ENCODE data around the gene KCNJ10. TPM values are rescaled to one million over a fixed set of nuclear protein-coding genes. Genes with fewer than 3 reads are reported as not detected.

The KCNJ10 gene
- total RNA-seq, 1 experiment from 2014 or later: 0.68 TPM

DNA sequence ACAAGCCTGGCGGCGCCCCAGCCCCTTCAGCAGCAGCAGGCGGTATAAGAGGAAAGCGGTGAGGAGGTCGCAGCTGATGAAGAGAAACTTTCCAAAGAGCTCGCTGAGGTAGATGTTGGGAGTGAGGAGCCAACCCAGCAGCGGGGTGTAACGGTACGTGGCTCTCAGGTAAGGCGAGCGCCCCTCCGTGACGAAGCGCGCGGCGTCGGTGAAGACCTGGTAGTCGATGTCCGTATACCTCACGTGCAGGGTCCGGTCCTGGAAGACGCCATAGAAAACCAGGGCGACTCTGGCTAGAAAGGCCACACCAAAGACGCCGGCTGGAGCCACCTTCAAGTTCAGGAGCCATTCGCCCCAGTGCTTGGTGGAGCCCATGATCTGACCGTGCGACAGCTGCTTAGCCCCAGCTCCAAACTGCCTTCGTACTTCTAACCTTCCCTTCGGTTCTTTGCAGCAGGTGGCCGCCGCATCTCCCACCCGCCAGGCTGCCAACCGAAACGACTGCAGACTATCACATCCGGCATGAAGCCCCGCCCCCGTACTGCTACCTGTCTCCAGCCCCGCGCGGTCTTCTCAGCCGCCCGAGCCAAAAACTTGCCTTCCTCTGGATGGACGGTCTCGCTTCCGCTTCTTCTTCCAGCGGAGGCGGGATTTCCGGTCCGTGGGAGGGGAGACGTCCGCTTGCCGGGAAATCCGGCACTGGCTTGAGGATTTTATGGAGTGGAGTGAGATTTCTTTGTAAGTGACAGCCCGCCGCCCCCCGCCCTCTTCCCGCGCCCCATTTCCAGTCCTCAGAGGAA lies 38.4 kb downstream of the KCNJ10 start, which contains the start of gene PIGM:
Gene PIGM, minus strand, starts transcription at position 626 of the 800 bp plus-strand sequence. Its CDS starts 251 bp downstream, at position 375.
- Histone ChIP-seq H3K4me3 (ENCODE audit: low read depth, low read length) (peak within 1 kb of the TSS; percentile 96), H3K27me3 (replicated peaks; ENCODE audit: control insufficient read depth, insufficient read depth, low read length) (no peaks in the 10 kb centered on the region), H3K36me3 (ENCODE audit: control insufficient read depth, insufficient read depth, low read length) (no peaks in the 10 kb centered on the region), H3K4me1 (peaks cover 6% of the 10 kb centered on the region), H3K9me3 (no peaks in the 10 kb centered on the region)
- Mint-ChIP-seq H3K4me1 (ENCODE audit: low read depth, unreplicated experiment) (peaks cover 15% of the 10 kb centered on the region), H3K36me3 (ENCODE audit: insufficient read depth, unreplicated experiment) (no peaks in the 10 kb centered on the region), H3K9me3 (ENCODE audit: unreplicated experiment) (no peaks in the 10 kb centered on the region), H3K4me3 (ENCODE audit: unreplicated experiment) (peak within 1 kb of the TSS; percentile 80), H3K27me3 (ENCODE audit: insufficient read depth, unreplicated experiment) (peaks cover 4% of the 10 kb centered on the region), H3K27ac (ENCODE audit: unreplicated experiment) (peak within 1 kb of the TSS; percentile 71)
- ChIA-PET CTCF (interaction anchor here (0.6 to 1.6 kb wide), 8 partner anchors 9 to 233 kb away, joined by 3 to 5 read pairs (median 4); no protein-coding TSS in a partner anchor), POLR2A (interaction anchor here (0.6 to 1.2 kb wide), 2 partner anchors 223 to 251 kb away, joined by 3 read pairs; partner anchors contain the start of gene DUSP23)
- TSS peak; percentile 66 for BruUV-seq (replicated peaks)
- peak; percentile 95 to 96 for DNase-seq
- intact Hi-C loops (cut with micrococcal nuclease; ENCODE audit: unreplicated experiment): loop anchor here (1.0 to 5.0 kb wide), 3 partner anchors 23 to 251 kb away; partner anchors contain the start of gene DUSP23
- TF ChIP-seq, protein P1, sequence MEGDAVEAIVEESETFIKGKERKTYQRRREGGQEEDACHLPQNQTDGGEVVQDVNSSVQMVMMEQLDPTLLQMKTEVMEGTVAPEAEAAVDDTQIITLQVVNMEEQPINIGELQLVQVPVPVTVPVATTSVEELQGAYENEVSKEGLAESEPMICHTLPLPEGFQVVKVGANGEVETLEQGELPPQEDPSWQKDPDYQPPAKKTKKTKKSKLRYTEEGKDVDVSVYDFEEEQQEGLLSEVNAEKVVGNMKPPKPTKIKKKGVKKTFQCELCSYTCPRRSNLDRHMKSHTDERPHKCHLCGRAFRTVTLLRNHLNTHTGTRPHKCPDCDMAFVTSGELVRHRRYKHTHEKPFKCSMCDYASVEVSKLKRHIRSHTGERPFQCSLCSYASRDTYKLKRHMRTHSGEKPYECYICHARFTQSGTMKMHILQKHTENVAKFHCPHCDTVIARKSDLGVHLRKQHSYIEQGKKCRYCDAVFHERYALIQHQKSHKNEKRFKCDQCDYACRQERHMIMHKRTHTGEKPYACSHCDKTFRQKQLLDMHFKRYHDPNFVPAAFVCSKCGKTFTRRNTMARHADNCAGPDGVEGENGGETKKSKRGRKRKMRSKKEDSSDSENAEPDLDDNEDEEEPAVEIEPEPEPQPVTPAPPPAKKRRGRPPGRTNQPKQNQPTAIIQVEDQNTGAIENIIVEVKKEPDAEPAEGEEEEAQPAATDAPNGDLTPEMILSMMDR (IDR thresholded peaks at IDR 0.05; ENCODE audit: insufficient read depth in 1 of 2, low read depth in 1 of 2, low read length in 1 of 2, severe bottlenecking in 1 of 2, unreplicated experiment in 1 of 2): no peak

DNA sequence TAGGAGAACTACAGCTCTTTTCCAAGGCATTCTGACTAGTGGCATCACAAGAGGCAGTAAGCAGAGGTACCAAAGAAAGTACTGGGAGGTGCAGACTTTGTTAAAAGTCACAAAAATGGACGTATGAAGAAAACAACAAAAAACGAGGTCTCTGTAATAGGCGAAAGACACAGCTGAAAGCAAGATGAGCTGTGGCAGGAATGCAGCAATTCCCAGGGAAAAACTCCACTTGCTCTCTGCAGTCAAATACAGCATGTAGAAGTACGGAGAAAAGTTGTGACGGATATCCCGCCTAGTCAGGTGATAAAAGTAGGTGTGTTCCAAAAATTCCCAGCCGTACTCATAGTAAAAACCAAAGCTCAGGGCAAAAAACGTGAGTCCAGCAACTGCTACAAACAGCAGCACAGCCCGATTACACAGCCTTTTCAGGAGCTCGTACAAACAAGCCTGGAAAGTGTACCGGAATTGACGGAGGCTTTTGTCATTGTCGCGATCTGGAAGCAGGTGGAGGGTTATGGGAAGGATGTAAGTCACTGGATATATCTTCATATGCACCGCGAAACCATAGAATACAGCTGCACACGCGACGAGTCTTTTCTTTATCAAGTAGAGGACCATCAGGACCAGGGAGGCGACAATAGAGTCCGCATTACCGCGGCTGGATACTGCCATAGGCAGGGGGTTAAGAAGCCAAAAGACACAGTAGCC lies 39.1 kb downstream of the KCNJ10 start:
- peaks cover 4% of the 10 kb centered on the region for H3K27me3 Mint-ChIP-seq (ENCODE audit: insufficient read depth, unreplicated experiment)
- H3K36me3 Mint-ChIP-seq (ENCODE audit: insufficient read depth, unreplicated experiment): no peaks in the 10 kb centered on the region
- H3K27ac Mint-ChIP-seq (ENCODE audit: unreplicated experiment): peak overlapping the region; percentile 71
- H3K27me3 ChIP-seq (replicated peaks; ENCODE audit: control insufficient read depth, insufficient read depth, low read length): no peaks in the 10 kb centered on the region
- peak overlapping the region; percentile 96 for H3K4me3 ChIP-seq (ENCODE audit: low read depth, low read length)
- H3K9me3 Mint-ChIP-seq (ENCODE audit: unreplicated experiment): no peaks in the 10 kb centered on the region
- TF ChIP-seq, protein P1 (IDR thresholded peaks at IDR 0.05; ENCODE audit: insufficient read depth in 1 of 2, low read depth in 1 of 2, low read length in 1 of 2, severe bottlenecking in 1 of 2, unreplicated experiment in 1 of 2): no peak
- H3K4me1 Mint-ChIP-seq (ENCODE audit: low read depth, unreplicated experiment): peaks cover 15% of the 10 kb centered on the region
- no TSS peak for BruUV-seq (replicated peaks)
- DNase-seq: no peak
- peaks cover 6% of the 10 kb centered on the region for H3K4me1 ChIP-seq
- no peaks in the 10 kb centered on the region for H3K9me3 ChIP-seq
- intact Hi-C loops (cut with micrococcal nuclease; ENCODE audit: unreplicated experiment): loop anchor here (1.0 to 5.0 kb wide), 3 partner anchors 22 to 251 kb away; partner anchors contain the start of gene DUSP23
- H3K36me3 ChIP-seq (ENCODE audit: control insufficient read depth, insufficient read depth, low read length): no peaks in the 10 kb centered on the region
- CTCF ChIA-PET: interaction anchor here (0.6 to 1.7 kb wide), 8 partner anchors 8 to 232 kb away, joined by 3 to 9 read pairs (median 4); no protein-coding TSS in a partner anchor
- H3K4me3 Mint-ChIP-seq (ENCODE audit: unreplicated experiment): peak overlapping the region; percentile 80
- POLR2A ChIA-PET: interaction anchor here (0.6 to 1.2 kb wide), 2 partner anchors 224 to 250 kb away, joined by 3 read pairs; partner anchors contain the start of gene DUSP23

DNA sequence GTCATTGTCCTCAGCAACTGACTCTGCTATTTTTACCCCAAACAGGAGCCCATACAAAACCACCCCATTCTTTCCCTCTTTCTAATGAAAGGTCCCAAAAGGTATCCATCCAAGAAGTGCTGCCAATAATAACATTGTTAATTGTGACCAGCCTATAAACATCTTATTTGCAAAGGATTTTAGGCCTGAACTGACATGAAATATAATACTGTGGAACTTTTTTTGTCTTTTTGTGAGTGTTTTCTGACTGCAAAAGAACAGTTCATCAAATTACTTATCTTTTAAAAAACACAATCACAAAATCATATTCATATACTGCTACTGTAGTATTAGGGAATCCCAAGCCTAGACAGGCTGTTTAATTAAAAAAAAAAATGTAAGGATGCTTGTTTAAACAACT lies 41.5 kb downstream of the KCNJ10 start:
- Histone ChIP-seq H3K27me3 (replicated peaks; ENCODE audit: control insufficient read depth, insufficient read depth, low read length) (no peaks in the 10 kb centered on the region), H3K9me3 (no peaks in the 10 kb centered on the region), H3K36me3 (ENCODE audit: control insufficient read depth, insufficient read depth, low read length) (no peaks in the 10 kb centered on the region), H3K4me1 (peaks cover 6% of the 10 kb centered on the region), H3K4me3 (ENCODE audit: low read depth, low read length) (no peak overlapping the region)
- no TSS peak for BruUV-seq (replicated peaks)
- Mint-ChIP-seq H3K36me3 (ENCODE audit: insufficient read depth, unreplicated experiment) (no peaks in the 10 kb centered on the region), H3K27me3 (ENCODE audit: insufficient read depth, unreplicated experiment) (peaks cover 4% of the 10 kb centered on the region), H3K27ac (ENCODE audit: unreplicated experiment) (no peak overlapping the region), H3K4me3 (ENCODE audit: unreplicated experiment) (no peak overlapping the region), H3K4me1 (ENCODE audit: low read depth, unreplicated experiment) (peaks cover 15% of the 10 kb centered on the region), H3K9me3 (ENCODE audit: unreplicated experiment) (no peaks in the 10 kb centered on the region)
- TF ChIP-seq, protein P1 (IDR thresholded peaks at IDR 0.05; ENCODE audit: insufficient read depth in 1 of 2, low read depth in 1 of 2, low read length in 1 of 2, severe bottlenecking in 1 of 2, unreplicated experiment in 1 of 2): no peak
- intact Hi-C loops (cut with micrococcal nuclease; ENCODE audit: unreplicated experiment): no loop called here
- POLR2A ChIA-PET: no interaction called here
- CTCF ChIA-PET: no interaction called here
- DNase-seq: no peak
